Smooth muscle cell (in vitro differentiated cells): ENCODE results near the gene SLC30A7. TPM values are rescaled to one million over a fixed set of nuclear protein-coding genes. Genes with fewer than 3 reads are reported as not detected.
"Not testable (repeated sequence)": the region's sequence is repeated elsewhere in the genome, so short reads cannot be mapped to it uniquely, and the experiment has no call there.

ENCODE experiments used
- DNase-seq: peaks from one replicate; lab custom pipeline; 2025; ENCODE audit not compliant: unreplicated experiment; lab: John Stamatoyannopoulos, UW
- H2AFZ ChIP-seq: fragments of 200-600 bp; sonication (generic); 2 replicates; pipeline ENCODE4 v1.6.0; 2016; ENCODE audit warnings: antibody characterized with exemption, low read depth, mild to moderate bottlenecking
- H3F3A ChIP-seq: fragments of 200-600 bp; sonication (generic); 2 replicates; pipeline ENCODE4 v1.6.0; 2017; ENCODE audit warnings: antibody characterized with exemption, low read depth
- H3K27ac ChIP-seq: fragments of 200-600 bp; sonication (generic); 2 replicates; pipeline ENCODE4 v1.5.1; 2016; ENCODE audit warnings: low read depth, mild to moderate bottlenecking
- H3K27me3 ChIP-seq: fragments of 200-600 bp; sonication (generic); 2 replicates; pipeline ENCODE4 v1.6.1; 2016; ENCODE audit warnings: low read depth, mild to moderate bottlenecking
- H3K36me3 ChIP-seq: fragments of 200-600 bp; sonication (generic); 2 replicates; pipeline ENCODE4 v1.5.1; 2016; ENCODE audit warnings: low read depth
- H3K4me1 ChIP-seq: fragments of 200-600 bp; sonication (generic); 2 replicates; pipeline ENCODE4 v1.5.1; 2016; ENCODE audit warnings: low read depth
- H3K4me2 ChIP-seq: fragments of 200-600 bp; sonication (generic); 2 replicates; pipeline ENCODE4 v1.6.0; 2016; ENCODE audit warnings: mild to moderate bottlenecking
- H3K4me3 ChIP-seq: fragments of 200-600 bp; sonication (generic); 2 replicates; pipeline ENCODE4 v1.5.1; 2016; ENCODE audit warnings: mild to moderate bottlenecking
- H3K79me2 ChIP-seq: fragments of 200-600 bp; sonication (generic); 2 replicates; pipeline ENCODE4 v1.6.0; 2016; ENCODE audit warnings: low read depth, mild to moderate bottlenecking
- H3K9ac ChIP-seq: fragments of 200-600 bp; sonication (generic); 2 replicates; pipeline ENCODE4 v1.6.0; 2016; ENCODE audit warnings: low read depth
- H3K9me3 ChIP-seq: fragments of 200-600 bp; sonication (generic); replicated peaks from 2 replicates; pipeline ENCODE4 v1.5.1; 2016; ENCODE audit warnings: low read depth
- H4K20me1 ChIP-seq: fragments of 200-600 bp; sonication (generic); 2 replicates; pipeline ENCODE4 v1.6.0; 2016; ENCODE audit warnings: low read depth
- CTCF ChIP-seq: fragments of 200-600 bp; sonication (generic); IDR thresholded peaks from 2 replicates; pipeline ENCODE4 v1.5.1; 2017; ENCODE audit warnings: borderline replicate concordance, mild to moderate bottlenecking, antibody characterized with exemption; ENCODE audit not compliant: insufficient read depth, poor library complexity, severe bottlenecking
- WGBS: methylation state at CpG from one replicate; pipeline ENCODE4 v1.1.7; 2016; ENCODE audit warnings: low lambda C conversion rate; 5-methylcytosine and 5-hydroxymethylcytosine counted together
- polyA plus RNA-seq: library from polyadenylated mRNA; unstranded; fragments of >200 nt; fragmentation: Nextera tagmentation; extraction: Ambion mirVana; gene quantifications from 2 replicates; pipeline ENCODE4 v1.2.1, GENCODE V29; 2016
- total RNA-seq: library from RNA; depleted of rRNA; stranded (reverse); fragments of >200 nt; gene quantifications from 2 replicates; pipeline ENCODE4 v1.2.3, GENCODE V29; 2014

SLC30A7 gene
- total and polyA plus RNA-seq, 2 experiments from 2014 or later: 22.0 to 59.0 TPM

- Histone ChIP-seq H3K4me3 (no peak overlapping the region), H3K9ac (no peak overlapping the region), H3K4me2 (no peak overlapping the region), H3F3A (no peaks in the 10 kb centered on the region), H3K27me3 (peaks cover 13% of the 10 kb centered on the region), H3K36me3 (no peaks in the 10 kb centered on the region), H3K27ac (no peak overlapping the region), H4K20me1 (no peaks in the 10 kb centered on the region), H3K79me2 (no peaks in the 10 kb centered on the region), H3K9me3 (no peaks in the 10 kb centered on the region), H3K4me1 (peaks cover 1% of the 10 kb centered on the region), H2AFZ (no peak overlapping the region)
- WGBS: 95% methylated on average over 3 of the region's 3 CpGs
- no peak for TF ChIP-seq CTCF
- no peak for DNase-seq
Measured at GRCh38 chr1:100852976-100853375, 42.9 kb upstream of the SLC30A7 start.

GRCh38 chr1:100855116-100855515, 40.8 kb upstream of the SLC30A7 start:
- not testable (repeated sequence) for H3K9ac ChIP-seq, H4K20me1 ChIP-seq

GRCh38 chr1:100860397-100860991, 35.4 kb upstream of the SLC30A7 start:
- Histone ChIP-seq H3K79me2 (no peaks in the 10 kb centered on the region), H3K27me3 (no peaks in the 10 kb centered on the region), H3K4me1 (no peaks in the 10 kb centered on the region), H2AFZ (no peak overlapping the region), H3K4me3 (no peak overlapping the region), H3K27ac (no peak overlapping the region), H3K9ac (no peak overlapping the region), H3F3A (no peaks in the 10 kb centered on the region), H3K4me2 (no peak overlapping the region), H3K9me3 (no peaks in the 10 kb centered on the region), H4K20me1 (no peaks in the 10 kb centered on the region), H3K36me3 (no peaks in the 10 kb centered on the region)
- WGBS: 77% methylated on average over 3 of the region's 3 CpGs
- TF ChIP-seq CTCF: no peak
- no peak for DNase-seq

More at GRCh38 chr1:100855116-100855515, 40.8 kb upstream of the SLC30A7 start:
- not testable (repeated sequence) for H3K27ac ChIP-seq, H3K36me3 ChIP-seq, H3K4me1 ChIP-seq, H3K9me3 ChIP-seq, H3K4me2 ChIP-seq, H3K27me3 ChIP-seq, H2AFZ ChIP-seq, H3K4me3 ChIP-seq, H3F3A ChIP-seq, DNase-seq, H3K79me2 ChIP-seq

- Histone ChIP-seq H3F3A (no peaks in the 10 kb centered on the region), H3K27ac (no peak overlapping the region), H2AFZ (no peak overlapping the region), H4K20me1 (no peaks in the 10 kb centered on the region), H3K36me3 (no peaks in the 10 kb centered on the region), H3K4me2 (no peak overlapping the region), H3K4me3 (no peak overlapping the region), H3K27me3 (no peaks in the 10 kb centered on the region), H3K4me1 (no peaks in the 10 kb centered on the region), H3K9ac (no peak overlapping the region), H3K79me2 (no peaks in the 10 kb centered on the region), H3K9me3 (no peaks in the 10 kb centered on the region)
- no peak for DNase-seq
- TF ChIP-seq CTCF: no peak
- WGBS: 31% methylated on average over 1 of the region's 1 CpG
Measured at GRCh38 chr1:100861379-100861778, 34.5 kb upstream of the SLC30A7 start.
